Vagina (tissue), 2 donors: Measurements from ENCODE around the gene ADPRS.

Source experiments
- POLR2AphosphoS5 ChIP-seq, 2 donors: sonication (generic); formaldehyde crosslinking; IDR thresholded peaks; one replicate each; pipeline ENCODE4 v1.9.0; 2017; ENCODE audit warnings: antibody characterized with exemption in 2 of 2, mild to moderate bottlenecking in 2 of 2, low read depth in 1 of 2; ENCODE audit not compliant: insufficient read depth in 1 of 2
- TF ChIP-seq, protein P1 (sequence below), 3 experiments: fragments of 450-650 bp in 2 of 3; fragments of 200-600 bp in 1 of 3; sonication (generic) in 1 of 3; IDR thresholded peaks; one replicate each; pipeline ENCODE4 v1.5.1; 2017 to 2019; ENCODE audit warnings: antibody characterized with exemption in 3 of 3, mild to moderate bottlenecking in 2 of 3, moderate library complexity in 2 of 3

GRCh38 chr1:36135796-36136195 lies 47.1 kb downstream of the ADPRS start:
- TF ChIP-seq, protein P1, sequence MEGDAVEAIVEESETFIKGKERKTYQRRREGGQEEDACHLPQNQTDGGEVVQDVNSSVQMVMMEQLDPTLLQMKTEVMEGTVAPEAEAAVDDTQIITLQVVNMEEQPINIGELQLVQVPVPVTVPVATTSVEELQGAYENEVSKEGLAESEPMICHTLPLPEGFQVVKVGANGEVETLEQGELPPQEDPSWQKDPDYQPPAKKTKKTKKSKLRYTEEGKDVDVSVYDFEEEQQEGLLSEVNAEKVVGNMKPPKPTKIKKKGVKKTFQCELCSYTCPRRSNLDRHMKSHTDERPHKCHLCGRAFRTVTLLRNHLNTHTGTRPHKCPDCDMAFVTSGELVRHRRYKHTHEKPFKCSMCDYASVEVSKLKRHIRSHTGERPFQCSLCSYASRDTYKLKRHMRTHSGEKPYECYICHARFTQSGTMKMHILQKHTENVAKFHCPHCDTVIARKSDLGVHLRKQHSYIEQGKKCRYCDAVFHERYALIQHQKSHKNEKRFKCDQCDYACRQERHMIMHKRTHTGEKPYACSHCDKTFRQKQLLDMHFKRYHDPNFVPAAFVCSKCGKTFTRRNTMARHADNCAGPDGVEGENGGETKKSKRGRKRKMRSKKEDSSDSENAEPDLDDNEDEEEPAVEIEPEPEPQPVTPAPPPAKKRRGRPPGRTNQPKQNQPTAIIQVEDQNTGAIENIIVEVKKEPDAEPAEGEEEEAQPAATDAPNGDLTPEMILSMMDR (IDR thresholded peaks at IDR 0.05): no peak
- TF ChIP-seq POLR2AphosphoS5 (IDR thresholded peaks at IDR 0.05; ENCODE audit: insufficient read depth in 1 of 2, low read depth in 1 of 2): no peak
